Left kidney (tissue), 2 donors: ENCODE measurements around the gene GBP5. TPM values are rescaled to one million over a fixed set of nuclear protein-coding genes. Genes with fewer than 3 reads are reported as not detected.
"Not testable (repeated sequence)": the region's sequence is repeated elsewhere in the genome, so short reads cannot be mapped to it uniquely, and the experiment has no call there.

Source experiments
- DNase-seq: peaks from one replicate; pipeline ENCODE4 v3.0.0-alpha.2; 2013
- polyA plus RNA-seq: library from polyadenylated mRNA; unstranded; fragments of 120-200 nt; gene quantifications from one replicate; pipeline ENCODE4 v1.2.1, GENCODE V29; 2013; ENCODE audit not compliant: insufficient read length

GBP5 gene
- polyA plus RNA-seq, 1 donor = 0.28 TPM

DNA sequence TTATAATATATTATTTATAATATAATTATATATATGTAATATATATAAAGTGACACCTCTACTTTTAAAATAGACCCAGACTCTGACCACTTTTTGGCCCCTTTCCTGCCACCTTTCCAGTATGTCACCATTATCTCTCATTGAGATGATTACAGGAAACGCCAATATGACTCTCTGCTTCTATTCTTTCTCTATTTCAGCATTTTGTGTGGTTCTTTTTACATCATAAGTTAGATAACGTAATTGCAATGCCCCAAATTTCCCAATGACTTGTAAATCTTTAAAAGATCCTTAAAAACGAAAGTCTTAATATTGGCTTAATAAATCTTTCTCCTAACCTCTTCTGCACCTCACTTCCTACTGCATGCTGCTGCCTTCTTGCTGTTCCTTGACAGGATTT is 8.1 kb upstream of the GBP5 start:
- no peak for DNase-seq

- no peak for DNase-seq
Observed at GRCh38 chr1:89279011-89279466, 6.4 kb upstream of the GBP5 start.

- DNase-seq = no peak
Observed at GRCh38 chr1:89277725-89278124, 5.1 kb upstream of the GBP5 start.

DNA sequence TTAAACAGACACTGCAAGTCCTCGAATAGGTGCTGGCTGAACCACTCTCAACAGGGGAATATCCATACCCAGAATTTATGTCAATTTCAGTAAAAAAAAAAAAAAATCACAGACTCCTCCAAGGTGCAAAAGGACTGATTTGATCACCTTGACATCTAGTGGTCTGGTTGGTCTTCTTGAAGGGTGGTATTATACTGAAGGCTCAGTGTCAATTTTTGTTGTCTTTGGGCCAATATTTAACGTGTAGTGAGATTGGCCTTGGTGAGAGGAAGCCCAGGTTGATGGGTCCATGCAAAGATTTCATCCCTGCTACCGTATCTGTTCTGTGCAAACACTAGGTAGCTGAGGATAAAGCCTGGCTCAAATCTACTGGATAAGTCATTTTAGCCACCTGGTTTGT is 4.0 kb upstream of the GBP5 start:
- DNase-seq = no peak

DNA sequence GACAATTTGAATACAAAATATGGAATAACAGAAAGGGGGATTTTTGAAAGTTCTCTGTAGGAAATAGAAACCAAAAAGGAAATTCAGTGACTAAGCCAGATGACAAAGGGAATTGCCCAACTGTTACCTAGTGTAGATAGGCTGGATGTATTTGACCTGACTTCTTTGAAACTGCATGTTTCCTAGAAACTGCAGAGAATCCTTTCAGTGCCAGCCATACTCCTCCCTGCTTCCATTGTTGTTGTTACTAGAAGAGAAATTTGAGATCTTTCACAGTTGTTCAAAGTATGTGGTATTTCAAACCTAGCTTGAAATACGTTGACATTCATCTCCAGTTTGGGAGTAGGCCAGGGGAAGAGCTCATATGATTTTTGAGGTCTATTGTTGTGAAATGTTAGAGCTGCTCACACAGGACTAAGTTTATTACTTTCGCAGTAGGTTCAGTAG is 1.8 kb upstream of the GBP5 start:
- DNase-seq = no peak

GRCh38 chr1:89273324-89273778 is 691 bp upstream of the GBP5 start:
- no peak for DNase-seq

GRCh38 chr1:89271341-89272015 is 1.2 kb downstream of the GBP5 start:
- no peak for DNase-seq

DNA sequence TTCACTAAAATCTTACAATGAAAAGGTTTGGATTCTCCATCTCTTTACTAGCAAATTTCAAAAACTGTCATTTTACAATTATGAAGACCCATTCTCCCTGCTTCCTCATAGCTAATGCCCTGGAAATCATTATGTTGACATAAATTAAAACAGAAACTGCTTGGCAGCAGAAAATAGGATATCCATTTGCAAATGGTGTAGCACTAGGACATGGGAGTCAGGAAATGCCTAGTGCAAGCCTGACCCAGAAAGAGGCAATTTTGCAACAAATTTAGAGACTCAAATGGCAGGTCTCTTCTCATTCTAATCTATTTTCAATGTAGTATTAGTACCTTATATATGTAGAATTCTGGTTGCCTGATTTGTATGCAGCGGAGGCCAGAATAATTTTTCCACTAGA is 2.2 kb downstream of the GBP5 start:
- DNase-seq = no peak

DNA sequence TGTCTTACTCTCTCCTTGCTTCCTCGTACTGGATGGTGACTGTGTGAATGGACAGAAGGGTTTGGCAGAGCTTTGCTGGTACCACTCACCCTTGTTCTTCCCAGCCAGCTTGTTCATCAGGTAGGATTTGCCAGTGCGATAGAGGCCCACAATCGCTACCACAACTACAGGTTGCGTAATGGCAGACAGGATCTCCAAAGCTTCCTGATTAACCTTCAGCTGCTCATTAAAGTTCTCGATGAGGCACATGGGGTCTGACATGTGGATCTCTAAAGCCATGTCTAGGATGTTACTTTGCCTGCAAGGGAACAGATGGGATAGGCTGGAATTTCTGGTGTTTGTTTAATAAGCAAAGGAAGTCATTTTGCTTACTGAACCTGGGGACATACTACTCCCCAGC is 3.4 kb downstream of the GBP5 start:
- no peak for DNase-seq

DNA sequence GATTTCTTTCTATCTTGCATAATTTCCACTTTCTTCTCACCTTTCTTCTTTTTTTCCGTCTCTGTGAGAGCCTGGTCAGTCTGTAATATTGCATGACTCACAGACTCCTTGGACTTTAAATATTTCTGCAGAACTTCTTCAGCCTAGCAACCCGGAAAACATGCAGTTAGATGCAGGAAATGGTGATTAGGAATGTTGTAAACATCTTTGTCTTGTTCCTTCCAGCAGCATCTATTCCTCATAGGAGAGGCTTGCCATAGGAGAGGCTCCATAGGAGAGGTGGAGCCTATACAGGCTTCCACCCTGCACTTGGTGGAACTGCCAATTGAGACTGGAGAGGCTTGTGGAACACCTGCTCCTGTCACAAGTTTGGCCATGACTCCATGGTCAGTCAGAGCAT is 10.0 kb downstream of the GBP5 start:
- no peak for DNase-seq

DNA sequence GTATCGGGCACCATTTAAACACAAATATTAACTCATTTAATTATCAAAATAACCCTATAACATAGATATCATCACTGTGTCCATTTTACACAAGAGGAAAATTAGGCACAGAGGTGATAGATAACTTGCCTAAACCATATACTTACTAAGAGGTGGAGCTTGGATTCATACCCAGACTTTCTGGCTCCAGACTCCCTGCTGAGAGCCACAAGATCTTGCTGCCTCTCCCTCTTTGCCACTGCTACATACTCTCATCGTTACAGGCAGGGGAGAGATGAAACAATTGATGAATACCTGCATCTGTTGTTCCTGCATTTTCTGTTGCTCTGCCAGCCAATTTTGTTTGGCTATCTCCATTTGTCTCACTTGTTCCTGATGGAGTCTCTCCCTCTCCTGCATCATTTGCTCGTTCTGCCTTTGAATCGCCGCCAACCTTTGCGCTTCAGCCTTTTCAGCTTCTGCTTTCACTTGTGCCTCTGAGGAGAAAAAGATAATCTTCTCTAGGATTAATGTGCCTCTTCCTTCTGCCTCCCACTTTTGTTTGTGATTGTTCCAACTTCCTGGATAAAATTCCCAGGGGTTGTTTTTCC is 10.6 kb downstream of the GBP5 start:
- no peak for DNase-seq

GRCh38 chr1:89260566-89261255 is 11.9 kb downstream of the GBP5 start:
- no peak for DNase-seq

DNA sequence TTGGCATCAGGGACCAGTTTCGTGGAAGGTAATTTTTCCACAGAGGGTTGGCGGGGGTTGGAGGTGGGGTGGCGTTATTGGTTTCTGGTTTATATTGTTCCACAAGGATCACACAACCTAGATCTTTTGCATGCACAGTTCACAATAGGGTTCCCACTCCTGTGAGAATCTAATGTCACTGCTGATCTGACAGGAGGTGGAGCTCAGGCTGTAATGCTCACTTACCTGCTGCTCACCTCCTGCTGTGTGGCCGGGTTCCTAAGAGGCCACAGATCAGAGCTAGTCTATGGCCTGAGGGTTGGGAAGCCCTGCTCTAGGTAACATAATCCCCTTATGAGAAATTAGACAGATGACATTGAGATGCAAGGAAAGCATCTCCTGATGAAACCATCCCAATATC is 12.6 kb downstream of the GBP5 start:
- no peak for DNase-seq

- no peak for DNase-seq
Observed at GRCh38 chr1:89259283-89259971, 13.2 kb downstream of the GBP5 start.

GRCh38 chr1:89257041-89257440 is 15.6 kb downstream of the GBP5 start:
- DNase-seq = no peak

- DNase-seq = not testable (repeated sequence)
Observed at GRCh38 chr1:89255581-89255980, 17.1 kb downstream of the GBP5 start.

GRCh38 chr1:89254658-89255287 is 17.9 kb downstream of the GBP5 start:
- no peak for DNase-seq

DNA sequence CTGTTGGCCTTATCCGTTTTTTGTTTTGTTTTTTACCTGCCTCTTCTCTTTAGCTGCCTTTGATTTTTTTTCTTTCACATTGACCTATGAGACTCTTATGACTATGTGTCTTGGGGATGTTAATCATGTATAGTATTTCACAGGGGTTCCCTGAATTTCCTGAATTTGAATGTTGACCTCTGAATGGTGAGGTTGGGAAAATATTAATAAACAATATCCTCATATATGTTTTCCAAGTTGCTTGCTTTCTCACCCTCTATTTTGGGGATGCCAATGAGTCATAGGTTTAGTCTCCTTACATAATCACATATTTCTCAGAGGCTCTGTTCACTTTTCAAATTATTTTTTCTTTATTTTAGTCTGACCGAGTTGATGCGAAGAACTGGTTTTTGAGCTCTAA is 29.6 kb downstream of the GBP5 start:
- no peak for DNase-seq
